OCI-LY3 (cell line): ENCODE results near the gene TSTD2.

Experiments
- H2AFZ ChIP-seq: fragments of 200-600, 300-600 bp; shearing (Covaris generic); 2 replicates; pipeline ENCODE4 v1.6.0; 2014; ENCODE audit warnings: antibody characterized with exemption, low read depth, low read length
- H3K27ac ChIP-seq: fragments of 200-600, 300-600 bp; sonication (generic); 2 replicates; pipeline ENCODE4 v1.5.1; 2014; ENCODE audit warnings: mild to moderate bottlenecking, low read length, moderate library complexity, mixed read lengths
- H3K27me3 ChIP-seq: fragments of 200-600, 300-600 bp; sonication (generic); 2 replicates; pipeline ENCODE4 v1.6.1; 2014; ENCODE audit warnings: low read depth, low read length, mixed read lengths
- H3K36me3 ChIP-seq: fragments of 200-600, 300-600 bp; sonication (generic); replicated peaks from 2 replicates; pipeline ENCODE3; 2014; ENCODE audit warnings: low read depth, low read length, mixed read lengths
- H3K4me1 ChIP-seq: fragments of 300-600, 200-600 bp; sonication (generic); 2 replicates; pipeline ENCODE4 v1.6.1; 2014; ENCODE audit warnings: low read length, mixed read lengths
- H3K4me2 ChIP-seq: fragments of 200-600, 300-600 bp; sonication (generic); 2 replicates; pipeline ENCODE4 v1.6.1; 2014; ENCODE audit warnings: low read length, mixed read lengths
- H3K4me3 ChIP-seq: fragments of 300-600, 200-600 bp; sonication (generic); 2 replicates; pipeline ENCODE4 v1.5.1; 2014; ENCODE audit warnings: antibody characterized with exemption, mild to moderate bottlenecking, low read length, moderate library complexity
- H3K79me2 ChIP-seq: fragments of 300-600, 200-600 bp; shearing (Covaris generic); 2 replicates; pipeline ENCODE4 v1.6.1; 2014; ENCODE audit warnings: mild to moderate bottlenecking, low read length, mixed read lengths
- H3K9ac ChIP-seq: fragments of 300-600, 200-600 bp; shearing (Covaris generic); 2 replicates; pipeline ENCODE4 v1.6.0; 2014; ENCODE audit warnings: mild to moderate bottlenecking, low read length, moderate library complexity
- H3K9me3 ChIP-seq: fragments of 200-600, 300-600 bp; shearing (Covaris generic); 2 replicates; pipeline ENCODE4 v1.6.1; 2014; ENCODE audit warnings: low read length, mixed read lengths; ENCODE audit not compliant: insufficient read depth
- H4K20me1 ChIP-seq: fragments of 200-600, 300-600 bp; sonication (generic); 2 replicates; pipeline ENCODE4 v1.6.1; 2016; ENCODE audit warnings: low read length, mixed read lengths; ENCODE audit not compliant: insufficient read depth
- EZH2phosphoT487 ChIP-seq: fragments of 200-600 bp; shearing (Covaris generic); IDR thresholded peaks from 2 replicates; pipeline ENCODE4 v1.6.1; 2018; ENCODE audit warnings: antibody characterized with exemption, mixed run types, low read depth
- TF ChIP-seq, protein P1 (sequence below): fragments of 200-600, 300-600 bp; sonication (generic); IDR thresholded peaks from 2 replicates; pipeline ENCODE4 v1.5.1; 2014; ENCODE audit warnings: antibody characterized with exemption, low read length, low read depth

The TSTD2 gene

DNA sequence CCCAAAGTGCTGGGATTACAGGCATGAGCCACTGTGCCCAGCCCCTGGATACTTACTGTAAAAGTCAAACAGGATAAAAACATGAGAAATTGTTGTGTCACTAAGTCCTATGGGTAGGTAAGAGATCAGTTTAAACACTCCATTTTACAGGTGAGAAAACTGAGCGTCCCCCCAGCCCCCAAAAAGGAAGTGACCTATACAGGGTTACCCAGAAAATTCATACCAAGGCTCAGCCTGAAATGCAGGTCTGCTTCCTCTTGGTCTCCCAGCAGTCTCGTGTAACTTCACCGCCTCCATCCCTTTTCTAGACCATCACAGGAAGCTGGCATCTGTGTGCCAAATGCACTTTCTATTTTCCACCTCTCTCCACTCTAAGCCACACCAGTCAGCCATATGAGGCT, 74.5 kb downstream of the TSTD2 start:
- H3K9me3 ChIP-seq = no peaks in the 10 kb centered on the region
- H3K4me2 ChIP-seq = no peak overlapping the region
- H3K4me1 ChIP-seq = no peaks in the 10 kb centered on the region; the same call in 1 of the 2 replicates
- no peaks in the 10 kb centered on the region for H3K79me2 ChIP-seq
- no peak overlapping the region for H3K4me3 ChIP-seq
- no peak overlapping the region for H3K9ac ChIP-seq
- H3K27ac ChIP-seq = no peak overlapping the region
- no peak overlapping the region for H2AFZ ChIP-seq
- no peaks in the 10 kb centered on the region for H4K20me1 ChIP-seq
- H3K36me3 ChIP-seq = no peaks in the 10 kb centered on the region
- TF ChIP-seq, protein P1, sequence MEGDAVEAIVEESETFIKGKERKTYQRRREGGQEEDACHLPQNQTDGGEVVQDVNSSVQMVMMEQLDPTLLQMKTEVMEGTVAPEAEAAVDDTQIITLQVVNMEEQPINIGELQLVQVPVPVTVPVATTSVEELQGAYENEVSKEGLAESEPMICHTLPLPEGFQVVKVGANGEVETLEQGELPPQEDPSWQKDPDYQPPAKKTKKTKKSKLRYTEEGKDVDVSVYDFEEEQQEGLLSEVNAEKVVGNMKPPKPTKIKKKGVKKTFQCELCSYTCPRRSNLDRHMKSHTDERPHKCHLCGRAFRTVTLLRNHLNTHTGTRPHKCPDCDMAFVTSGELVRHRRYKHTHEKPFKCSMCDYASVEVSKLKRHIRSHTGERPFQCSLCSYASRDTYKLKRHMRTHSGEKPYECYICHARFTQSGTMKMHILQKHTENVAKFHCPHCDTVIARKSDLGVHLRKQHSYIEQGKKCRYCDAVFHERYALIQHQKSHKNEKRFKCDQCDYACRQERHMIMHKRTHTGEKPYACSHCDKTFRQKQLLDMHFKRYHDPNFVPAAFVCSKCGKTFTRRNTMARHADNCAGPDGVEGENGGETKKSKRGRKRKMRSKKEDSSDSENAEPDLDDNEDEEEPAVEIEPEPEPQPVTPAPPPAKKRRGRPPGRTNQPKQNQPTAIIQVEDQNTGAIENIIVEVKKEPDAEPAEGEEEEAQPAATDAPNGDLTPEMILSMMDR = no peak
- peaks cover 1% of the 10 kb centered on the region; the same call in 1 of the 2 replicates for H3K27me3 ChIP-seq

DNA sequence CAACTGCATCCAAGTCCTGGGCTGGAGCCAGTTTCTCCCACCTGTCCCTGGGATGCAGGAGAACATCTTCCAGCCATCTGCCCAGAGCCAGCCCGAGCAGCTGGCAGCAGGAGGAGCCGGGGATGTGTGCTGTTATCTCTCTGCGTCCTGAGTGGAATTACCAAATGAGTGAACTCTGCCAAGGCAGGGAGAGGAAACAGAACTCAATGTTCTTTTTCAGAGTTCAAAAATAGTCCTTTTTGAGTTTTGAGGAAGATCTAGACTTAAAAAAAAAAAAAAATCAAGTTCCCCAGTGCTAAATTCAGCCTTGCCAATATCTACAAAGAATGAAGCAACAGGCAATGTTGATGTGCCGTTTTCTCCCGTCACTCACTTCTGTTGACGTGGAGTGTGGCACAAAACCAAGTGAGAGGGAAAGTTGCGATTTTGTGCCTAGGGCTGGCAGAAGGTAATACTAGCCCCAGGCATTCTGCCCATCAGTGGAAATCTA, 75.5 kb downstream of the TSTD2 start:
- H3K79me2 ChIP-seq = no peaks in the 10 kb centered on the region
- H3K4me1 ChIP-seq = no peaks in the 10 kb centered on the region; the same call in 1 of the 2 replicates
- H3K27ac ChIP-seq = no peak overlapping the region
- no peaks in the 10 kb centered on the region for H3K36me3 ChIP-seq
- peaks cover 10% of the 10 kb centered on the region; the same call in 1 of the 2 replicates for H3K27me3 ChIP-seq
- no peaks in the 10 kb centered on the region for H4K20me1 ChIP-seq
- TF ChIP-seq EZH2phosphoT487 = no peak
- TF ChIP-seq, protein P1 = no peak
- H3K9me3 ChIP-seq = no peaks in the 10 kb centered on the region
- H3K4me3 ChIP-seq = no peak overlapping the region
- H3K4me2 ChIP-seq = no peak overlapping the region
- H3K9ac ChIP-seq = no peak overlapping the region
- H2AFZ ChIP-seq = peak overlapping the region; percentile 49; the same call in 1 of the 2 replicates

DNA sequence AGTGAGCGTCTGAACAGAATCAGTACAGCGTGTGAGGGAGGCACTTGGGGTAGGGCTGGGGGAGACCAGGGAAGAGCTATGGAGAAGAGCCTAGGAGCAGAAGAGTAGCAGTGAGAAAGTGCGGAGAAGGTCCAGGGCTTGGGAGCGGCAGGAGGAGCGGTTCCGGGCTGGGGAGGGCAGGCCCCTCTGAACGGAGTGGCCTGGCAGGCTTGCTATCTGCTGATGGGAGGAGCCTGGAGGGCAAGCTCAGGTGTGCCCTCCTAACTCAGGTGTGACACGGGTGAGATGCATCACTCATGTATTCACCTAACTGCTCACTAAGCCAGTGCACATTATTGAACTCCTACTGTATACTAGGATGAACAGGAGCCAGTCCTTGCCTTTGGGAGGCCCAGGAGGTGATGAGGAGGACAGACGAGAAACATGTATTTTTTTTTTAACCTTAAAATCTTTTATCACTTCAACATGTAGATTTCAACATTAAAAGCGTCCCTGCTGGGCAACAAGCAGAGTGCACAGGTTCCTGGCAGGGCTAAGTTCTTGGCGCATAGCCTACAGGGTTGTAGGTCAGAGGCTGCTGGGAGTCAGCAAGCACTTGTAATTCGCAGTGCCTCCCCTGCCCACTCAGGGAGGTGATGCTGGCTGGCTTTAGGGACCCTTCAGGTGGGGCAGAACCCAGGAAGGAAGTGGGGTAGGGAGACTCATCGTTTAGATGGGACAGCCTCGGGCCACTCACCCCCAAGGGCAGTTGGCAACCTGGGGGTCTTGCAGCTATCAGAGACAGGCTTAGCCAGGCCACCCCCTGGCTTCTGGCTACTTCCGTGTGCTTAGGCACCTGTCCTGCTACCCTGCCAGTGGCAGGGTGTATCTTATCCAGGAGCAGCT, 76.2 kb downstream of the TSTD2 start:
- Histone ChIP-seq H3K79me2 (no peaks in the 10 kb centered on the region), H3K4me2 (no peak overlapping the region), H4K20me1 (no peaks in the 10 kb centered on the region), H3K4me3 (no peak overlapping the region), H3K9ac (no peak overlapping the region), H3K27ac (no peak overlapping the region), H3K27me3 (peaks cover 15% of the 10 kb centered on the region; the same call in 1 of the 2 replicates), H2AFZ (0 out of 2 replicates have a peak overlapping the region, but pooled peaks have one; percentile 49), H3K36me3 (no peaks in the 10 kb centered on the region), H3K9me3 (no peaks in the 10 kb centered on the region), H3K4me1 (no peaks in the 10 kb centered on the region; the same call in 1 of the 2 replicates)
- no peak for TF ChIP-seq EZH2phosphoT487
- TF ChIP-seq, protein P1 = no peak

DNA sequence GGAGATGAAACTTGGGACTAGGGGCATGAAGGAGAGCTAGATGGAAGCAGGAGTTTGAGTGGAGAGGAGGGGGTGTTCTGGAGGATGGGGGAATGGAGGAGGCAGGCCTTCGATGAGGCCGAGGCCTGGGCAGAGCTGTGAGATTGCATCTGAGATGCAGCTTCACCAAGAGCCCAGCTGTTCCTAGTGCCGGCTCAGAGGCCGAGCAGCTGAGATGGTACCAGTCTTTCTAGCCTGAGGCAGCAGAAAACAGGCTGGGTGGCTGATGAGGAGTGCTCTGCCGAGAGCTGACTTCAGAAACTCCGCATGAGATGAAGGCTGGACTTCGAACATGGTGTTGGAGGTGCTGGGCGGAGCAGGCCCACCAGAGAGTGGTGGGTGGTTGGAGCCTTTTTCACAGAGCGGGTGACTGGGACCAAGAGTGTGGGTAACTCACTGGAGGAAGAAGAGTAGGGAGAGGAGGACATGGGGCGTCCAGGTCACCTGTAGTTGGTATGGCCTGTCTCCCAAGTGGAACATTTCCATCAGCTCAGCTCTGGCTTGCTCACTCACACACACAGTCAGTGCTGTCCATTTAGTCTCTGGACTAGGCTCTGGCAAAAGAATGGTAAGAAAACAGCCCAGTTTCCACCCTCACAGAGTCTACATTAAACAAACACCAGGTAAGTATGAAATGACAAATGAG, 77.0 kb downstream of the TSTD2 start:
- H3K27ac ChIP-seq = no peak overlapping the region
- H2AFZ ChIP-seq = no peak overlapping the region
- peaks cover 21% of the 10 kb centered on the region for H3K27me3 ChIP-seq
- no peak overlapping the region for H3K9ac ChIP-seq
- H4K20me1 ChIP-seq = no peaks in the 10 kb centered on the region
- TF ChIP-seq, protein P1 = no peak
- no peak for TF ChIP-seq EZH2phosphoT487
- no peak overlapping the region for H3K4me3 ChIP-seq
- H3K79me2 ChIP-seq = no peaks in the 10 kb centered on the region
- no peaks in the 10 kb centered on the region for H3K36me3 ChIP-seq
- no peaks in the 10 kb centered on the region for H3K9me3 ChIP-seq
- H3K4me1 ChIP-seq = no peaks in the 10 kb centered on the region; the same call in 1 of the 2 replicates
- no peak overlapping the region for H3K4me2 ChIP-seq
